GM18511 (cell line): ENCODE measurements around the gene BDH1.
A peak's percentile ranks its signal among the peaks of the same experiment; 100 is the strongest.

Experiments
- ATAC-seq: cut with Tn5 transposase; IDR thresholded peaks from one replicate; pipeline ENCODE4 v1.9.1; 2021; ENCODE audit warnings: mild to moderate bottlenecking, moderate library complexity; ENCODE audit not compliant: unreplicated experiment

The BDH1 gene

DNA sequence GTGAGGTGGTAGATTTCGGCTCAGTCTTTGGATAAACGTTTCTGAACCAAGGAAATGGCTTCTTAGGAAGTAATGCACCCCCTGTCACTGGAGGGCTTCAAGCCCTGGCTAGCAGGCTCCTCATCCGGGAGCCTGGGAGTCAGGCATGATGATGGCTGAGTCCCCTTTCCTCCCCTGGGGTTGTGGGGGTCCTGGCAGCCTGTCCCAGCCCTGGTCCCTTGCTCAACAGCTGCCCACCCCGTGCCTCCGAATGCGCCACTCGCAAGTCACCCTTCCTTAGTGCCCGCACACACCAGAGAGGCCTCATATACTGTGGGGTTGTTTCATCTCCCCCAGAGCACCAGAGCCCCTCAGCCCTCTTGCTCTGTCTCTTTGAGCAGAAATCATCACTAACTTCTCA lies 48.2 kb downstream of the BDH1 start:
- no peak for ATAC-seq

GRCh38 chr3:197507081-197507480 lies 48.7 kb downstream of the BDH1 start:
- ATAC-seq, result no peak

DNA sequence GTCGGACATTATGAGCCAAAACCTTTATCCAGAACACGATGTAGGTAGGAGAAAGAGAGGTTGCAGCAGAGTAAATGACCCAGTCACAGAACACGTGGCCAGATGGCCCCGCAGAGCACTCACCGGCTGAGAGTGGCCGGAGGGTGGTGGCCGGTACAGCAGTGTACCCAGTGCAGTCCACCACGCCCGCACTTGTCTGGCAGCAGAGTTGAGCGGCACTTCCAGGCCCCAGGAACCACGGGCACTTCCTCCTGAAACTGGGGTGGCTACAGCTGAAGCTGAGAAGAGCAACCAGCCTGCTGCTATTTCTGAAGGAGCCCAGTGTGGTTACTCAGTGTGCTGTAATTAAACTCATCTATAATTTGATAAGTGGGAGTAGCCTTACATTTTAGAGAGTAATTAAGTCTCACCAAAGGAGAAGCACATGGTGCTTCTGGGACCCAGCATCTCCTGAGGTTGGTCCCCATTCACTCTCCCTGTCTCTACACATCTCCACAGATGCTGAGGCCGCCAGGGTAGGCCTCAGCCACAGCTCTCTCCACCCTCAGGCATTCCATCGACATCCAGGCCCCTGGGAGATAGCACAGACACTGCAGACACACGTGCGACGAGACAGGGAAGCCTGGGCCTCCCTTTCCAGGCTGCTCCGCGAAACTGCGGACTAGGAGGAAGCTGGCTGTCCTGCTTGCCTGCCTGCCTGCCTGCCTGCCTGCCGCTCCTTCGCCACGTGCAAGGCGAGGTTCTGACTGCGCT lies 49.8 kb downstream of the BDH1 start:
- ATAC-seq, result no peak

DNA sequence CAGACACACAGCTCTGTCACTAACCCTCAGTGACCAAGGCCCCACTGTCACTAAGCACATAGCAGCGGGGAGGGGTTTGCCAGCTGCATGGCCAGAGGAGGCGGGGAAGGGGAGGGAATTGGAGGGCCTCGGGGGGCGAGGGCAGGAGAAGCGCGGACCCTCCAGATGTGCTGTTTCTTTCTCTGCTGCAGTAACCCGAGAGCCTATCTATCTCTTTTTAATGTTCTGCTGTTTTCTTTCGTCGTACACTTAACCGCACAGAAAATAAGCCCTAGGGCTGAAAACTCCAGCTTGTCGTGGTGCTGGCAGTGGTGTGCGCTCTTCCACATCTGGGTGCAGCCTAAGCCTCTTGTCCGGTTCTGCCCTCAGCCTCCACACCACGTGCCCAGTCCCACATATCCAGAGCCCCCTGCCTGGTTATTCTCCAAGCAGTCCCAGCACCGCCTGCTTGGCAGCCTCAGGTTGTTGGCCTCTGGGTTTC lies 51.1 kb downstream of the BDH1 start:
- ATAC-seq, result no peak

GRCh38 chr3:197504229-197504628 lies 51.5 kb downstream of the BDH1 start:
- no peak for ATAC-seq

GRCh38 chr3:197503652-197504051 lies 52.1 kb downstream of the BDH1 start:
- ATAC-seq, result no peak

DNA sequence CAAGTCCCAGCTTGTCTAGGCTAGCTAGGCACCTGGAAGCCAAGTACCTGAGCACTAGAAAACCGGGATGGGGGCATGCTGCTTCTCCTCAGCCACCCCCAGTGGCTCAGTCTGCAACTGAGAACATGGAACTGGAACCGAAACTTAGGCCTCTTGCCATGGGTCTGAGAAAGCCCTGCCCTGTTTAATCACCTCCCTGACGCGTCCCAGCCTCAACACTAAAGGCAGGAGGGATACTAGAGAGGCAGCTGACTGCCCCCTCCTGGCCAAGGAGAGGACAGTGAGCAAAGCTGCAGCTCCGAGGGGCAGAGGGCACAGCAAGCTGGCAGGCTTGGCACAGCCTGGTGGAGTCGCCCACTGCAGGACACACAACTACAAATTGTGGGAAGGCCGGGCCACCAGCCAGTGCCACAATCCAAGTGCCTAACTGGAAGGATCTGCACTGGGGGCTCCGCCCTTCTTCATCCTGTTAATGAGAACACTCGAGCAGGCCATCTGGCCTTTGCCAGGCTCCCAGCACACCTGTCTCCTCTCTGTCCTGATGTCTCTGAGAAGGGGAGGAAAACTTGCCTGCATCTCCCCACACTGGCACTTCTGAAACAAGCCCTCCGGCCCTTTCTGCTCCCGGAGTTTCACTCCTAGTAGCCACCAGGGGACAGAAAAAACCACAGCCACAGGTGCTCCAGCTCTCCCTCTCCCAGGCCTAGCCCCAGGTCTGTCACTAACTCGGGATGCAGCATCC lies 53.7 kb downstream of the BDH1 start:
- ATAC-seq, result peak; percentile 60

GRCh38 chr3:197501496-197501878 lies 54.3 kb downstream of the BDH1 start:
- ATAC-seq, result no peak

DNA sequence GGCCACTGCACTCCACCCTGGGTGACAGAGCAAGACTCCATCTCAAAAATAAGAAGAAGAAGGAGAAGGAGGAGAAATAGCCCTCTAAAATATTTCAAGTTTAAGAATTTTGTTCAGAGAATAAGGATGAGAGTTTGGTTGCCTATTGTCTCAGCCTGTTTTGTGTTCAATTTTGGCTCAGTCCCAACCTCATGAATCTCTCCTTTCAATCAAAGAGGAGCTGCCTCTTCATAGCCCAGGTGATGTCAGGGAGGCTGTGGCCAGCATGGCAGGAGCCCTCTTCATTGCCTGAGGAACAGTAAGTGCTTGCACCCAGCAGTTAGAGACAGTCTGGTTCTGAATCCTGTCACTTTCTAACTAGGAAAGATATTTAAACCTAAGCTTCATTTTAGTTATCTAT lies 55.0 kb downstream of the BDH1 start:
- ATAC-seq, result no peak

- ATAC-seq, result no peak
These were observed 56.3 kb downstream of the BDH1 start for GRCh38 chr3:197499427-197499826.

GRCh38 chr3:197498499-197499241 lies 57.1 kb downstream of the BDH1 start:
- no peak for ATAC-seq

DNA sequence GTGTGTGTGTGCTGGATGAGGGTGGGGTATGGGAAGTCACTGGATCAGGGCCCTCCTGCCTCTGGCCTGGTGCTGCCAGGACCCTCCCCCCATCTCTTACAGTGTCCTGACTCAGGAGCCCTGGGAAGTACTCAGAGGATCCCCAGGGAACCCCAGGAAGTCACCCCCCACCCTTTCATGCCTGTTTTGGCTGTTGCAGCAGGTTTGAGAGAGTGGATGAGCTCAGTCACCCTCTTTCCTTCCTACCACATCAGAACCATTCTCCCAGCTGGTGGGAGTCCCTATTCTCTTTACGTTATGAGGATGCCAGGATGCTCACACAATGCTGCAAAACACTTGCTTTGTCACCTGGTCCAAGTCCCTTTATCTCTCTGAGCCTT lies 59.0 kb downstream of the BDH1 start:
- no peak for ATAC-seq

DNA sequence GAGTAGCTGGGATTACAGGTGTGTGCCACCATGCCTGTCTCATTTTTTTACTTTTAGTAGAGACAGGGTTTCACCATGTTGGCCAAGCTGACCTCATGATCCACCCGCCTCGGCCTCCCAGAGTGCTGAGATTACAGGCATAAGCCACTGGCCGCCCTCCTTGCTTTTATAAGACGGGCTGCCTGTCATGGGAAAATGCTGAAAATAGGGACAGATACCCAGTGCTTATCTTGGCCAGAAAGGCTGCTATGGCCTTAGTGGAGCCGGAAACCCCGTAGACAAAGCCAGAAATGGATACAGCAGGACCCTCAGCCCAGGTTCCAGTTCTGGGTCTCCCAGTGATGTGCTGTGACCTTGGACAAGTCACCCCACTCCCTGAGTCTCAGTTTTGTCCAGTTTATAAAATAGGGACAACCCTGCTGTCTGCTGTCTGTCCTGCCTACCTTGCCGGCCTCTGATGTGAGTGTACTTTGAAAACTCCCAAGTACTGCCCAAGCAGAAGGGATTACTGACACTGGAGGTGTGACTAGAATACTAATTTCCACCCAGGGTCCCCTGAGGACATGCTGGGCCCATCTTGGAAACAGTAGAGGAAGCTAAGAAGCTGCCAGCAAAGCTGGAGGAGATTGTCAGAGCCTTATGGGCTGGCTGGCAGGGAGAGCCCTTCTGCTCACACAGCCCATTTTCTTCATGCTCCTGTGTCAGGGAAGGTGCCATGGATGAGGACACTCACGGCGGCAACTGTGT lies 59.6 kb downstream of the BDH1 start:
- no peak for ATAC-seq

GRCh38 chr3:197495499-197495898 lies 60.3 kb downstream of the BDH1 start:
- peak; percentile 52 for ATAC-seq

- peak; percentile 37 for ATAC-seq
These were observed 60.7 kb downstream of the BDH1 start for GRCh38 chr3:197495059-197495455.

DNA sequence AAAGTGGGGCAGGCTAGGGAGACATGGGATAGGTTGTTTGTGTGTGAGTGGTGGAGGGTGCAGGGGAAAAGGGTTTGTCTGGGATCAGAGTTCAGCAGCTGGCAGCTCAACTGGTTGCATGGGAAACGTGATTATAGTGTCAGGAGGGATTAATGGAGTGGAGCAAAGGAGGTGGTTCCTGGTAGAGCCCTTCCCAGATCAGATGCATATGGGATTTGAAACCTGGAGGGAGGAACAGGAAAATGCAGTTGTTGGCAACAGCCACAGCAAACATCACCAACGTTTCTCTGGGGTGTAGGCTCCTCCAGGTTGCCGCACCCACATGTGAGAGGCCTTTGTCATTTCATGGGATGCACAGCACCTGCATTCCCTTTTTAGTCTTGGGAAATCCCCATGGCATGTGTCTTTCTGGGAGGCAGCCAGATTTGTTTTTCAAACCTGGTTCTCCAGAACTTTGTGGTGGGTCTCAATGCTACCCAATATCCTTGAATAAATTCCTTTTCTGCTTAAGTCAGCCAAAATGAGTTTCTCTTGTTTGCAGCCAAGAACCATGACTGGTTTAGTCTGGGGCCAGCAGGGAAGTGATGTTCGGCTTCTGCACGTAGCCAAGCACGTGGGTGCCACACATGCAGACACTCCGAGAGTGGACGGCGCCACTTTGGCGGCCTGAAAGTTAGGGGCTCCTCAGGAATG lies 61.3 kb downstream of the BDH1 start:
- ATAC-seq, result no peak

GRCh38 chr3:197493049-197493448 lies 62.7 kb downstream of the BDH1 start:
- no peak for ATAC-seq

DNA sequence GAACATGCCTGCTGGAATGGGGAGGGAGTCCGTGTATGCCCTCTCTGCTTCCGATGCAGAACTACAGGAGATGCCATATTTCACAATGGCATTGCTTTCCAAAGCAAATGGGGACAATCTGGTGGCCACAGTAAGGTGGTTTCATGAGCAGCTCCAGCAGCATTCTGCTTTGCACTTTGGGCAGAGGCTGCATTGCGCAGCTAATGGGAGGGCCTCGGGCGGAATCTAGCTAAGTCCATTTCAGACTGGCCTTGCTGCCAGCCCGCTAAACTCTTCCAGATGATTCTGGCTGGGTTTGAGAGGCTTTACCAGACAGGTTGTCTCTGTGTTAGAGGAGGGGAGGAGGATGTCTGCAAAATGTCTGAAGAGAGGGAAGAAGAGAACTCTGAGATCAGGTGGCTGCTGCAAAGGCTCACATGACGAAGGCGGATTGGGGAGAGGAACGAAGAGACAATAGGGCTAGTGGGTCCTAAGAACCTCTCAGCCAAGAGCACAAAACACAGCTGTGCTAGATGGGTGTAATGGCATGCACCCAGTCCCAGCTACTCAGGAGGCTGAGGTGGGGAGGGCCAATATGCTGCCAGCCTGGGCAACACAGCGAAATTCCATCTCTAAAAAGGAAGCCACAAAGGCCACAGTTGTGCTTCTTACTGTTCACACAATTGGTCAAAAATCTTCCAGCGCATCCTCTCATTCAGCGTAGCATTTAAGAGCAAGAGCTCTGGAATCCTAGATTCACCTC lies 63.7 kb downstream of the BDH1 start:
- ATAC-seq, result no peak

- ATAC-seq, result no peak
These were observed 64.3 kb downstream of the BDH1 start for GRCh38 chr3:197491478-197491877.
